ENCODE data around the gene XKR8.

- TF ChIP-seq CTCF (conservative IDR thresholded peaks at IDR 0.05; ENCODE audit: low read depth, low read length) (no peak), RAD21 (IDR thresholded peaks at IDR 0.05; ENCODE audit: low read length) (no peak)
Observed at GRCh38 chr1:27999055-27999454, 39.3 kb downstream of the XKR8 start.

Data from IMR-90 (cell line).